Mesothelial cell of epicardium (in vitro differentiated cells): ENCODE measurements around the gene RAB31. TPM values are rescaled to one million over a fixed set of nuclear protein-coding genes. Genes with fewer than 3 reads are reported as not detected.
A peak's percentile ranks its signal among the peaks of the same experiment; 100 is the strongest.

ENCODE experiments used
- DNase-seq, 2 experiments: peaks; one replicate each; pipeline ENCODE4 v3.0.0; 2021; ENCODE audit warnings: low spot score in 2 of 2; ENCODE audit not compliant: unreplicated experiment in 2 of 2
- H3K27ac Mint-ChIP-seq: 2 replicates; pipeline ENCODE4 v1.8.0; 2021; ENCODE audit warnings: mixed read lengths
- H3K27me3 Mint-ChIP-seq: 2 replicates; pipeline ENCODE4 v1.8.0; 2021; ENCODE audit warnings: low read depth, mixed read lengths
- H3K36me3 Mint-ChIP-seq: 2 replicates; pipeline ENCODE4 v1.8.0; 2021; ENCODE audit warnings: mixed read lengths
- H3K4me1 Mint-ChIP-seq: 2 replicates; pipeline ENCODE4 v1.8.0; 2021; ENCODE audit warnings: mixed read lengths
- H3K4me3 Mint-ChIP-seq: 2 replicates; pipeline ENCODE4 v1.8.0; 2021; ENCODE audit warnings: mild to moderate bottlenecking, moderate library complexity, mixed read lengths
- H3K9me3 Mint-ChIP-seq: 2 replicates; pipeline ENCODE4 v1.8.0; 2021; ENCODE audit warnings: mixed read lengths
- total RNA-seq: library from RNA; stranded (reverse); gene quantifications from 3 replicates; pipeline ENCODE4 v1.2.1, GENCODE V29; 2021
- TF ChIP-seq, protein P1 (sequence below): fragments of 200-600 bp; sonication (generic); IDR thresholded peaks from one replicate; pipeline ENCODE4 v1.5.0; 2021; ENCODE audit warnings: antibody characterized with exemption; ENCODE audit not compliant: unreplicated experiment

RAB31 gene
- total RNA-seq, 1 donor from 2014 or later: 21.8 TPM

DNA sequence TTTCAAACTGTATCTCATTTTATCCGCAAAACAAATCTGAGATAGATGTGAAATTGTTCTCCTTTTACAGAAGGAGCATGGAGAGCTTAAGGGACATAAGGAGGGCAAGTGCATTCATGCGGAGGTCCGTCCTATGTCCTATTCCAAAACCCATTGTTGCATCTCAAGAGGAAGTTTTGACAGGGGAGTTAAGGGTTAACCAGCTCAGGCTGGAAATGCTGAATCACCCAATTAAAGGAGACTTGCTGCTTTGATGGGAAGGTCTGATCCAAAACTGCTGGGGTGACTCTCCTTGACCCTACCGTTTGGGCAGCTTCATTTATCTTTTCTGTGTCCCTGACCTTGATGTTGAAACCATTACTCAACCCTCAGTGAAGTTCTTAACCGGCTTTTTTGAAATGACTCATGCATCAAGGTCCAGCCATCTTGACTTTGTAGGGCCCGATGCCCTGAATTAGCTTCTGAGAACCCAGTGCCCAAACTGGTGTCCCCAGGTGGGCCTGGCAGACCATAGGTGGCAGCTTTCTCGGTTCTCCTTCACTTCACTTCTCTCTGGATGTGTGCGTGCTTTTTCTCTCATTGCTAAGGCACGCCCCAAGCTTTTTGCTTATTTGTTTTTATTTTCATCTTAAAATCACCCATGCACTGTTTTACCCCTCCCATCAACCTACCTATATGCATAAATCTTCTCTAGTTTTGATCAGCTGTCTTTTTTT lies 161.8 kb downstream of the RAB31 start:
- Mint-ChIP-seq H3K36me3 (peaks cover 11% of the 10 kb centered on the region), H3K4me1 (peaks cover 34% of the 10 kb centered on the region), H3K9me3 (peaks cover 16% of the 10 kb centered on the region), H3K27ac (peak overlapping the region; percentile 39), H3K27me3 (peaks cover 9% of the 10 kb centered on the region), H3K4me3 (no peak overlapping the region)
- TF ChIP-seq, protein P1, sequence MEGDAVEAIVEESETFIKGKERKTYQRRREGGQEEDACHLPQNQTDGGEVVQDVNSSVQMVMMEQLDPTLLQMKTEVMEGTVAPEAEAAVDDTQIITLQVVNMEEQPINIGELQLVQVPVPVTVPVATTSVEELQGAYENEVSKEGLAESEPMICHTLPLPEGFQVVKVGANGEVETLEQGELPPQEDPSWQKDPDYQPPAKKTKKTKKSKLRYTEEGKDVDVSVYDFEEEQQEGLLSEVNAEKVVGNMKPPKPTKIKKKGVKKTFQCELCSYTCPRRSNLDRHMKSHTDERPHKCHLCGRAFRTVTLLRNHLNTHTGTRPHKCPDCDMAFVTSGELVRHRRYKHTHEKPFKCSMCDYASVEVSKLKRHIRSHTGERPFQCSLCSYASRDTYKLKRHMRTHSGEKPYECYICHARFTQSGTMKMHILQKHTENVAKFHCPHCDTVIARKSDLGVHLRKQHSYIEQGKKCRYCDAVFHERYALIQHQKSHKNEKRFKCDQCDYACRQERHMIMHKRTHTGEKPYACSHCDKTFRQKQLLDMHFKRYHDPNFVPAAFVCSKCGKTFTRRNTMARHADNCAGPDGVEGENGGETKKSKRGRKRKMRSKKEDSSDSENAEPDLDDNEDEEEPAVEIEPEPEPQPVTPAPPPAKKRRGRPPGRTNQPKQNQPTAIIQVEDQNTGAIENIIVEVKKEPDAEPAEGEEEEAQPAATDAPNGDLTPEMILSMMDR: no peak
- no peak for DNase-seq

DNA sequence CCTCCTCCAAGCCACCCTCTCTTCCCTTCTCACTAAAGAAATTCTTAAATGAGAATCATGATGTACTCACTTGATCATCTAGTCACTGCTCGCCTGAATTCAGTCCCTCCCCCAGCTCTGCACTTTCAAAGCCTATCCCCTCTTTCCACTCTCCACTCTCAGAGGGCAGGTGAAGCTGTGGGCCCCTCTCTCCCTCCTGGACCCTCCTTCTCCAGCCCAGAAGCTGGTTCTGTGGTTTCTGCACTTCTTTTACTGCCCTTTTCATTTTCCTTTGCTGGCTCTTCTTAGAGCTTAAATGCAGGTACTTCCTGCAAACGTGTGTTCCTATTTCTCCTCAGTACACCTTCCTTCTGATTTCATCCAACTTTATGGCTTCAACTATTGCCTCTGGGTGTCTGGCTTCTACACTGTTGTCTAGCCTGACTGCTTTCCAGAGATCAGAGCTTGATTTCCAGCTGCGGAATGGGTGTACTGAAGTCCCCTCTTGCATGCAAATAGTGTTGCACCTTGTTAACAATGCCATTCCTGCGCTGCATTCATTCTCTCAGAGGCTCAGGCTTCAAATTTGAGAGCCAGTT lies 162.4 kb downstream of the RAB31 start:
- no peak for DNase-seq
- Mint-ChIP-seq H3K9me3 (peaks cover 12% of the 10 kb centered on the region), H3K27ac (peak overlapping the region; percentile 39), H3K27me3 (peaks cover 9% of the 10 kb centered on the region), H3K4me3 (no peak overlapping the region), H3K4me1 (peaks cover 34% of the 10 kb centered on the region), H3K36me3 (peaks cover 7% of the 10 kb centered on the region)
- TF ChIP-seq, protein P1: no peak

DNA sequence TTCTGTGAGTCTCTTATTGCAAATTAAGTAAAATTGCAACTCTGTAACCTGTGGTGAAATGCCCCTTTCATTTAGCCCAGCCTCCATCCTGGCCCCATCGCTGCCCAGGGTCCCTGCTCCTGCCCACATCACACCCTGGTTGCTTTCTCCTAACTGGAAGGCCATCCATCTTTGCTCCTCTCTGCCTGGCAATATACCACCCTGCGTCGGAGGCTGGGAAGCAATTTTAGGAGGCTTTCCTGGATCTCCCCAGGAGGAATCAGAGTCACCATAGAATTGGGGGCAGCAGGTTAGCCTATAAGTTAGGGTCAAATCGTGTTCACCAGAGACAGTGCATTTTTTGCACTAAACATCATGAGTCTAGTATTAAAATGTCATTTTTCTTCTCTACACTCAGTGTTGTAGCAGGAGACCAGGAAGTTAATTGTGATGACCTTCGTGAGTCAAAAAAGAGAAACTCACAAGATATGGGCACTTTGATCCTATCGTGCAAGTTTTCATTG lies 163.2 kb downstream of the RAB31 start:
- peaks cover 36% of the 10 kb centered on the region for H3K4me1 Mint-ChIP-seq
- no peak for DNase-seq
- H3K36me3 Mint-ChIP-seq: no peaks in the 10 kb centered on the region
- TF ChIP-seq, protein P1: no peak
- peaks cover 4% of the 10 kb centered on the region for H3K9me3 Mint-ChIP-seq
- H3K27ac Mint-ChIP-seq: no peak overlapping the region
- H3K27me3 Mint-ChIP-seq: peaks cover 9% of the 10 kb centered on the region
- H3K4me3 Mint-ChIP-seq: no peak overlapping the region

DNA sequence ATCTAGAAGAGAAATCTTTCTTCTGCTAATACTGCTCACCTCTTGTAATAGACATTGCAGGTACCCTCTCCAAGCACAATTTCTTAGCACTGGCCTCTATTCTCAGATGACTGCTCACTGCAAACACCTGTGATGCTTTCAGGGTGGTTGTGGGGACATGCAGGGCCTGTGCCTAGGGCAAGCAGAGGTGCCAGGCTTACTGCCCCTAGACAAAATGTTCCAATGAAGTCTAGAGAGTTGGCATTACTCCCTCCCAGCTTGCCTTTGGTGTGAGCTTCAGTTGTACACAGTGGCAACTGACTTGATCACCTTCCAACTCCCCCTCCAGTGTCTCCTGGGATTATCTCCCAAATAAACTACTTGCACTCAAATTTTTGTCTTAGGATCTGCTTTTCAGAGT lies 164.7 kb downstream of the RAB31 start:
- no peaks in the 10 kb centered on the region for H3K36me3 Mint-ChIP-seq
- H3K27ac Mint-ChIP-seq: no peak overlapping the region
- peaks cover 49% of the 10 kb centered on the region for H3K4me1 Mint-ChIP-seq
- DNase-seq: no peak
- H3K9me3 Mint-ChIP-seq: no peaks in the 10 kb centered on the region
- H3K4me3 Mint-ChIP-seq: no peak overlapping the region
- peaks cover 9% of the 10 kb centered on the region for H3K27me3 Mint-ChIP-seq
- TF ChIP-seq, protein P1: no peak

DNA sequence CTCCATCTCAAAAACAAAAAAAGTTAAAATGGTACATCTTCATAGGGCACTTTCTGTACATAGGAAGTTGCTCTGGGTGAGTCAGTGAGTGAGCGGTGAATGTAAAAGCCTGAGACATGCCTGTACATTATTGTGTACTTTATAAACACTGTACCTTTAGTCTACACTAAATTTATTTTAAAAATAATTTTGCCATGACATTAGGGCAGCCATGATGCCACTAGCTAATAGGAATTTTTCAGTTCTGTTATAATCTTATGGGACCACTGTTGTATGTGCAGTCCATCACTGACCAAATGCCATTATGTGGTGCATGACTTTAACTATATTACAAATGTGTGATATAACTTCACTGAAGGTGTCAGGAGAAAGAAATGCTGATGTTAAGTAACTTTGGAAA lies 166.6 kb downstream of the RAB31 start:
- Mint-ChIP-seq H3K36me3 (no peaks in the 10 kb centered on the region), H3K4me1 (peaks cover 35% of the 10 kb centered on the region), H3K4me3 (no peak overlapping the region), H3K27ac (no peak overlapping the region), H3K9me3 (no peaks in the 10 kb centered on the region), H3K27me3 (peaks cover 13% of the 10 kb centered on the region)
- no peak for DNase-seq
- TF ChIP-seq, protein P1: no peak
